A673 (cell line): ENCODE data around the gene ABHD17A. TPM values are rescaled to one million over a fixed set of nuclear protein-coding genes. Genes with fewer than 3 reads are reported as not detected.

ENCODE experiments used
- BruUV-seq: library from RNA; stranded (reverse); fragments of 400-500 nt; replicated peaks from 2 replicates; lab custom pipeline; 2021; lab: Mats Ljungman, UMichigan
- CTCF ChIA-PET: fragments of 300-600 bp; sonication (Branson Sonifier 250); formaldehyde crosslinking; loops from one replicate; lab custom pipeline; 2022; ENCODE audit warnings: antibody characterized with exemption; lab: Charles Lee
- POLR2A ChIA-PET: fragments of 300-600 bp; sonication (Branson Sonifier 250); formaldehyde crosslinking; loops from one replicate; lab custom pipeline; 2022; ENCODE audit warnings: antibody characterized with exemption; ENCODE audit not compliant: low non-redundant PET; lab: Charles Lee
- DNase-seq: peaks from one replicate; pipeline ENCODE4 v3.0.0-alpha.2; 2015; ENCODE audit warnings: low spot score
- H3K27ac ChIP-seq: fragments of 200-600 bp; sonication (generic); 2 replicates; pipeline ENCODE4 v1.5.1; 2016; ENCODE audit warnings: mixed run types, low read depth, mild to moderate bottlenecking, mixed read lengths, antibody characterized with exemption, low read length; ENCODE audit not compliant: poor library complexity, severe bottlenecking
- H3K27me3 ChIP-seq: fragments of 200-600 bp; sonication (generic); replicated peaks from 2 replicates; pipeline ENCODE4 v1.6.1; 2017; ENCODE audit warnings: mixed run types, low read depth, mild to moderate bottlenecking, mixed read lengths, antibody characterized with exemption, low read length; ENCODE audit not compliant: insufficient read depth, poor library complexity
- H3K36me3 ChIP-seq: fragments of 200-600 bp; sonication (generic); 2 replicates; pipeline ENCODE4 v1.6.1; 2016; ENCODE audit warnings: mixed run types, mild to moderate bottlenecking, mixed read lengths, antibody characterized with exemption, low read length; ENCODE audit not compliant: insufficient read depth, poor library complexity, severe bottlenecking
- H3K4me1 ChIP-seq: fragments of 200-600 bp; sonication (generic); 2 replicates; pipeline ENCODE4 v1.6.1; 2017; ENCODE audit warnings: mixed run types, mild to moderate bottlenecking, mixed read lengths, antibody characterized with exemption, low read length; ENCODE audit not compliant: insufficient read depth, poor library complexity, severe bottlenecking
- H3K4me3 ChIP-seq: fragments of 200-600 bp; sonication (generic); 2 replicates; pipeline ENCODE4 v1.5.1; 2016; ENCODE audit warnings: low read depth, mixed run types, mild to moderate bottlenecking, mixed read lengths, low read length; ENCODE audit not compliant: poor library complexity, severe bottlenecking
- H3K9me3 ChIP-seq: fragments of 200-600 bp; sonication (generic); 2 replicates; pipeline ENCODE4 v1.6.1; 2016; ENCODE audit warnings: mixed run types, low read depth, mild to moderate bottlenecking, mixed read lengths, antibody characterized with exemption, low read length; ENCODE audit not compliant: poor library complexity, severe bottlenecking
- EZH2 ChIP-seq: fragments of 200-600 bp; sonication (generic); IDR thresholded peaks from 2 replicates; pipeline ENCODE4 v1.6.1; 2017; ENCODE audit warnings: borderline replicate concordance, low read depth, mild to moderate bottlenecking, mixed read lengths, antibody characterized with exemption, low read length; ENCODE audit not compliant: poor library complexity, severe bottlenecking
- intact Hi-C: fragments of 100-400 bp; cut with micrococcal nuclease; formaldehyde crosslinking; loops from one replicate; pipeline ENCODE4 v1.10.0; 2022; ENCODE audit not compliant: unreplicated experiment
- total RNA-seq: library from RNA; stranded (reverse); gene quantifications from 2 replicates; pipeline ENCODE4 v1.2.3, GENCODE V29; 2021
- TF ChIP-seq, protein P1 (sequence below): fragments of 300-800, 200-600 bp; sonication (generic); conservative IDR thresholded peaks from 2 replicates; pipeline ENCODE4 v1.5.1; 2017; ENCODE audit warnings: low read depth, mild to moderate bottlenecking, antibody characterized with exemption, low read length, moderate library complexity, mixed read lengths

ABHD17A gene
- total RNA-seq, 1 experiment from 2014 or later, result 56.9 TPM

DNA sequence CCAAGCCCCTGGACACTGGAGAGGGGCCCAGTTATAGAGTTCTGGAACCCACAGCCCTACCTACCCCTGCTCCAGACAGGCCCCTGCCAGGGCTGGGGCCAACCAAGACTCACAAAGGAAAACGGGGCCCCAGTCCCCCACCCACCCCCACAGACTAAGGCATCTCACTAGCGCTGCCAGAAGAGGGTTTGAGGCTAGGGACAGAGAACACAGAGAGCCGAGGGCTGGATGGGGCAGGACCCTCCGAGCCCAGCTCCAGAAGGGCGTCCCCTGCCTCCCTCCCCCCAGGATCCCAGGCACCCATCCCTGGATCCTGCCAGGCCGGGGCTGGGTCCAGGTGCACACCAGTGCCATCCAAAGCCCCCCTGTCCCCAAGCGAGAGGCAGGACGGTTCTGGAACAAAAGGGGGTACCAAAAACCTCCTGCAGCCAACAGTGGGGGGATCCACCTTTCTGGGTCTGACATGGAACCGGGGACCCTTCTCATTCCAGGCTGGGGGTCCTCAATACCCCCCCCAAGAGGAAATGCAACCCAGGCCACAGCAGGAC lies 32.6 kb downstream of the ABHD17A start:
- intact Hi-C loops, result no loop called here
- POLR2A ChIA-PET, result no interaction called here
- CTCF ChIA-PET, result interaction anchor here (0.8 kb wide), 1 partner anchor 27 kb away, joined by 5 read pairs; no protein-coding TSS in a partner anchor
- no peak for TF ChIP-seq EZH2
- TF ChIP-seq, protein P1, sequence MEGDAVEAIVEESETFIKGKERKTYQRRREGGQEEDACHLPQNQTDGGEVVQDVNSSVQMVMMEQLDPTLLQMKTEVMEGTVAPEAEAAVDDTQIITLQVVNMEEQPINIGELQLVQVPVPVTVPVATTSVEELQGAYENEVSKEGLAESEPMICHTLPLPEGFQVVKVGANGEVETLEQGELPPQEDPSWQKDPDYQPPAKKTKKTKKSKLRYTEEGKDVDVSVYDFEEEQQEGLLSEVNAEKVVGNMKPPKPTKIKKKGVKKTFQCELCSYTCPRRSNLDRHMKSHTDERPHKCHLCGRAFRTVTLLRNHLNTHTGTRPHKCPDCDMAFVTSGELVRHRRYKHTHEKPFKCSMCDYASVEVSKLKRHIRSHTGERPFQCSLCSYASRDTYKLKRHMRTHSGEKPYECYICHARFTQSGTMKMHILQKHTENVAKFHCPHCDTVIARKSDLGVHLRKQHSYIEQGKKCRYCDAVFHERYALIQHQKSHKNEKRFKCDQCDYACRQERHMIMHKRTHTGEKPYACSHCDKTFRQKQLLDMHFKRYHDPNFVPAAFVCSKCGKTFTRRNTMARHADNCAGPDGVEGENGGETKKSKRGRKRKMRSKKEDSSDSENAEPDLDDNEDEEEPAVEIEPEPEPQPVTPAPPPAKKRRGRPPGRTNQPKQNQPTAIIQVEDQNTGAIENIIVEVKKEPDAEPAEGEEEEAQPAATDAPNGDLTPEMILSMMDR, result no peak
- H3K27me3 ChIP-seq, result no peaks in the 10 kb centered on the region
- BruUV-seq, result no TSS peak
- peak; percentile 40 for DNase-seq
- H3K27ac ChIP-seq, result peak overlapping the region; percentile 76
- H3K4me3 ChIP-seq, result peak overlapping the region; percentile 47
- H3K4me1 ChIP-seq, result peaks cover 60% of the 10 kb centered on the region
- H3K9me3 ChIP-seq, result no peaks in the 10 kb centered on the region
- peaks cover 4% of the 10 kb centered on the region for H3K36me3 ChIP-seq

DNA sequence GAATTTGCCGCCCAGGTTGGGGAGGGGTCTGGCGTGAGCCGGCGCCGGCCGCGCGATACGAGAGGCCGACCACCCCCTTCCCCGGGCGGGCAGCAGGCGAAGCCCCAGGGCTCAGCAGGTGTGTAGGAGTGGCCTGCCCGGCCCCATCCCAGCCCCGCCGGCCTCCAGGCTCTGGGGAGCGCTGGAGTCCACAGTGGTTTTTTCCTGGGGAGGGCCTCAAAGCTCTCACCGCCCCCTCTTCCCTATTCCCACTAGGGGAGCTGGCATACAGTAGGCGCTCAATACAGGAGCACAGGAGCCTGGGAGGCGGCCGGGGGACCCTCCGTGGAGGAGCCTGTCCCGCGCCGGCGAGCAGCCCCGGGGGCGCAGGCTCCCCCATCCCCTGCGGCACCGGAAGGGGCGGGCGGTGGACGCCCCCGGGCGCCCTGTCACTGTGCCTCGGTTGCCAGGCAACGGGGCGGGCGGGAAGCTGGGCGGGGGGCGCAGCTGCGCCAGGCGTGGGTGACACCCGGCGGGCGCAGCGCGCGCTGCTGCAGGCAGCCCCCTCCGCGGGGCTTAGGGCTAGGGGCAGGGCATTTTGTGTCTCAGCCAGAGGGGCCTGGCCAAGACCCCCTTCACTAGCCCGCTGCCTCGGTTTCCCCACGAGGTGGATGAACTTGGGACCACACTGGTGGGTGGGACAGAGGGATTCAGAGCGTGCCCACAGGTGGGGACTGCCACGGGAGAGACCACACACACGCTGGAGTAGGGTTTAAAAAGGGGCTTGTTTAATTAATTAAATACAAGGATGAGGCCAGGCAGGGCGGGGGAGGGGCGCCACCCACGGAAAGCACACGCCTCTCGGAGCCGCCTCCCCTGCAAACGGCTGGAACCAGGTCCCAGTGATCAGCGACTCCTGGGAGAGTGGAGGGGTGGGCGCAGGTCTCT lies 33.4 kb downstream of the ABHD17A start:
- intact Hi-C loops, result no loop called here
- Histone ChIP-seq H3K9me3 (no peaks in the 10 kb centered on the region), H3K4me3 (peak overlapping the region; percentile 47), H3K4me1 (peaks cover 58% of the 10 kb centered on the region), H3K27ac (peak overlapping the region; percentile 76), H3K27me3 (no peaks in the 10 kb centered on the region), H3K36me3 (peaks cover 4% of the 10 kb centered on the region)
- no TSS peak for BruUV-seq
- TF ChIP-seq EZH2, result no peak
- TF ChIP-seq, protein P1, result no peak
- CTCF ChIA-PET, result interaction anchor here (0.5 to 0.8 kb wide), 2 partner anchors 26 to 91 kb away, joined by 5 to 6 read pairs; no protein-coding TSS in a partner anchor
- POLR2A ChIA-PET, result interaction anchor here (0.6 kb wide), 1 partner anchor 439 kb away, joined by 5 read pairs; no protein-coding TSS in a partner anchor
- peak; percentile 88 for DNase-seq

DNA sequence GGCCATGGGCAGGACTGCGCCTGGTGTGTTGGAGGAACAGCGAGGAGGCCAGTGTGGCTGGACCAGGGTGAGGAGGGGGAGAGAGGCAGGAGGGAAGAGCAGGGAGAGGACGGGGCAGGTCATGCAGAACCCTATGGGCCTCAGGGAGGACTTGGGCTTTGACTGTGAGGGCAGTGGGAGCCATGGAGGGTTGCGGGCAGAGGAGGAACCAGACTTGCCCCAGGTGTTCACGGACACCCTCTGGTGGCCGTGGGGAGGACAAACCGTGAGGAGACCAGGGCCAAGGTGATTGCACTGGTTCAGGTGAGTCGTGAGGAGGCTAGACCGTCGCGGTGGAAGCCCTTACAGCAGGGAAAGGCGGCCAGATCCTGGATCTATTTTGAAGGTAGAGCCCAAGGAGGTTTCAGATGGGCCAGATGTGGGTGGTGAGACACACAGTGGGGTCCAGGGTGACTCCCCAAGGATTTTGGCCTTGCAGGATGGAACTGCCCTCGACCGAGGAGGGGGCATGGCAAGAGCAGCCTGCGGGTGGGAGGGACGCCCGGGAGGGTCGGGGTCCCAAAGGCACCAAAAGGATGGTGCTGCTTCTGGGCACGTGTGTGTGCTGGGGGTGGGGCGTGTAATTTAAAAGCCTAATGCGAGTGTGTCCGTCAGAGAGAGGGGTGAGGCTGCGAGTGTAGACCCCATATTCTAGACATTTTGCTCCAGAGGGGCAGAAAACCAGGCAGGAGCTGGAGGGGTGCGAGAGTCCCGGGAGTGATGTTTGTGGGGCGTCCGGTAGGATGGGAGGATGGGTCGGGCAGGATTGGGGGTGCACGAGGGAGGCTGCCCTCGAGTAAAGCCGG lies 34.3 kb downstream of the ABHD17A start:
- Histone ChIP-seq H3K27me3 (no peaks in the 10 kb centered on the region), H3K9me3 (no peaks in the 10 kb centered on the region), H3K4me3 (peak overlapping the region; percentile 47), H3K27ac (peak overlapping the region; percentile 76), H3K4me1 (peaks cover 59% of the 10 kb centered on the region), H3K36me3 (peaks cover 4% of the 10 kb centered on the region)
- BruUV-seq, result no TSS peak
- intact Hi-C loops, result no loop called here
- no peak for TF ChIP-seq EZH2
- TF ChIP-seq, protein P1, result peak; percentile 28; the same call in 1 of the 2 replicates
- no peak for DNase-seq
- ChIA-PET POLR2A (interaction anchor here (0.6 kb wide), 1 partner anchor 438 kb away, joined by 5 read pairs; no protein-coding TSS in a partner anchor), CTCF (no interaction called here)
